Islet of Langerhans (tissue), 1 donor: ENCODE results near the gene NAA10.

Experiments
- FAIRE-seq: peaks from one replicate; lab custom pipeline; 2011; peaks lifted over from hg19 to GRCh38; lab: Jason Lieb, UNC

NAA10 gene

DNA sequence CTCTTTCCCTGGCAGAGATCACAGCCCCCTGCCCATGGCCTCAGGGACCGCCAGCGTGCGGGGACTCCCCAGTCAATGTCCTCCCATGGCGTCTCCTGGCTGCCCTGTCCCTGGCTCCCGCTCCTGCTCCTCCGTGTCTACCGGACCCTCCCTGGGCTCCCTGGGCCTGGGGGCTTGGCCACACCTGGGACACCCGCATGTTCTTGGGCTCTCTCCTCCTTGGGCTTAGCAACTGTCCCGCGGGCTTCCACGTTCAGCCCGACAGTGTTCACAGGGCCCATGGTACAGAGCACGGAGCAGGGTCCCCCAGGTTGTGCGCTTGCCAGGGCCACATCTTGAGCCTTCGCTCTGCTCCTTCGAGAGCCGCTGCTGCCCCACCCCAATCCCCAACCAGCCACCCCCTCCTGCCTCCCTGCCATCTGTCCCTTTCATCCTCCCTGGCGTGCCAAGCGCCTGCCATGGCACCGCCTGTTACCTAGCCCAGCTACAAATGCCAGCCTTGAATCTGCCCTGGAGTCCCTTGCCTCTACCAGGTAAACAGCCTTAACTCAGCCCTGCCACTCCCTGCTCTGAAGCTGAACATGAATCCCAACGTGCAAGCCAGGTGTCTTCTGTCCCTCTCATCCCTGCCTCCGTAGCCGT is 26.5 kb downstream of the NAA10 start:
- no peak for FAIRE-seq

DNA sequence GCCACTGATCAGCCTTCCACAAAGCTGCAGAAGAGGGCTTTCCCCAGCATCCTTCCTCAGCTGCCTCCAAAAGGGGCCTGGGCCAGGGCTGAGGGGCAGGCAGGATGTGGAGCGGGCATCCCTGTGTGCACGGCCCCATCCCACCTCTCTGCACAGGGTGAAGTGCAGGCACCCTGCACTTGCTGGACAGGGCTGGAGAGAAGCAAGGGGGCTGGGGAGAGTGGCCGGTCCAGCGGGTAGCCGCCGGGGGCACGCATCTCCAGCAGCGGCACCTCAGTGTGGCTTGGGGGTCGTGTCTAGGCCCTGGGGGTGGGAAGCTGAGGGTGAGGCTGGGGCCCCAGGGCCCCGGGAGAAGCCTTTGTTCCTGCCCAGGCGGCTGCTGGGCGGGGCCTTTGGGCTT is 27.4 kb downstream of the NAA10 start:
- no peak for FAIRE-seq

DNA sequence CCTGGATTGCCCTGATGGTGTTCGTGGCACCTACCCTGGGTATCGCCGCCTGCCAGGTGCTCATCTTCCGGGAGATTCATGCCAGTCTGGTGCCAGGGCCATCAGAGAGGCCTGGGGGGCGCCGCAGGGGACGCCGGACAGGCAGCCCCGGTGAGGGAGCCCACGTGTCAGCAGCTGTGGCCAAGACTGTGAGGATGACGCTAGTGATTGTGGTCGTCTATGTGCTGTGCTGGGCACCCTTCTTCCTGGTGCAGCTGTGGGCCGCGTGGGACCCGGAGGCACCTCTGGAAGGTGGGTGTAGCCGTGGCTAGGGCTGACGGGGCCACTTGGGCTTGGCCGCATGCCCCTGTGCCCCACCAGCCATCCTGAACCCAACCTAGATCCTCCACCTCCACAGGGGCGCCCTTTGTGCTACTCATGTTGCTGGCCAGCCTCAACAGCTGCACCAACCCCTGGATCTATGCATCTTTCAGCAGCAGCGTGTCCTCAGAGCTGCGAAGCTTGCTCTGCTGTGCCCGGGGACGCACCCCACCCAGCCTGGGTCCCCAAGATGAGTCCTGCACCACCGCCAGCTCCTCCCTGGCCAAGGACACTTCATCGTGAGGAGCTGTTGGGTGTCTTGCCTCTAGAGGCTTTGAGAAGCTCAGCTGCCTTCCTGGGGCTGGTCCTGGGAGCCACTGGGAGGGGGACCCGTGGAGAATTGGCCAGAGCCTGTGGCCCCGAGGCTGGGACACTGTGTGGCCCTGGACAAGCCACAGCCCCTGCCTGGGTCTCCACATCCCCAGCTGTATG is 28.5 kb downstream of the NAA10 start:
- no peak for FAIRE-seq

DNA sequence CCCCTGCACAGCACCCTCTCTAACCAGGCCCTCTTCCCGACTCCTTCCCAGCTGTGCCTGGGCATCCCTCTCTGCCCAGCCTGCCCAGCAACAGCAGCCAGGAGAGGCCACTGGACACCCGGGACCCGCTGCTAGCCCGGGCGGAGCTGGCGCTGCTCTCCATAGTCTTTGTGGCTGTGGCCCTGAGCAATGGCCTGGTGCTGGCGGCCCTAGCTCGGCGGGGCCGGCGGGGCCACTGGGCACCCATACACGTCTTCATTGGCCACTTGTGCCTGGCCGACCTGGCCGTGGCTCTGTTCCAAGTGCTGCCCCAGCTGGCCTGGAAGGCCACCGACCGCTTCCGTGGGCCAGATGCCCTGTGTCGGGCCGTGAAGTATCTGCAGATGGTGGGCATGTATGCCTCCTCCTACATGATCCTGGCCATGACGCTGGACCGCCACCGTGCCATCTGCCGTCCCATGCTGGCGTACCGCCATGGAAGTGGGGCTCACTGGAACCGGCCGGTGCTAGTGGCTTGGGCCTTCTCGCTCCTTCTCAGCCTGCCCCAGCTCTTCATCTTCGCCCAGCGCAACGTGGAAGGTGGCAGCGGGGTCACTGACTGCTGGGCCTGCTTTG is 29.2 kb downstream of the NAA10 start:
- no peak for FAIRE-seq

DNA sequence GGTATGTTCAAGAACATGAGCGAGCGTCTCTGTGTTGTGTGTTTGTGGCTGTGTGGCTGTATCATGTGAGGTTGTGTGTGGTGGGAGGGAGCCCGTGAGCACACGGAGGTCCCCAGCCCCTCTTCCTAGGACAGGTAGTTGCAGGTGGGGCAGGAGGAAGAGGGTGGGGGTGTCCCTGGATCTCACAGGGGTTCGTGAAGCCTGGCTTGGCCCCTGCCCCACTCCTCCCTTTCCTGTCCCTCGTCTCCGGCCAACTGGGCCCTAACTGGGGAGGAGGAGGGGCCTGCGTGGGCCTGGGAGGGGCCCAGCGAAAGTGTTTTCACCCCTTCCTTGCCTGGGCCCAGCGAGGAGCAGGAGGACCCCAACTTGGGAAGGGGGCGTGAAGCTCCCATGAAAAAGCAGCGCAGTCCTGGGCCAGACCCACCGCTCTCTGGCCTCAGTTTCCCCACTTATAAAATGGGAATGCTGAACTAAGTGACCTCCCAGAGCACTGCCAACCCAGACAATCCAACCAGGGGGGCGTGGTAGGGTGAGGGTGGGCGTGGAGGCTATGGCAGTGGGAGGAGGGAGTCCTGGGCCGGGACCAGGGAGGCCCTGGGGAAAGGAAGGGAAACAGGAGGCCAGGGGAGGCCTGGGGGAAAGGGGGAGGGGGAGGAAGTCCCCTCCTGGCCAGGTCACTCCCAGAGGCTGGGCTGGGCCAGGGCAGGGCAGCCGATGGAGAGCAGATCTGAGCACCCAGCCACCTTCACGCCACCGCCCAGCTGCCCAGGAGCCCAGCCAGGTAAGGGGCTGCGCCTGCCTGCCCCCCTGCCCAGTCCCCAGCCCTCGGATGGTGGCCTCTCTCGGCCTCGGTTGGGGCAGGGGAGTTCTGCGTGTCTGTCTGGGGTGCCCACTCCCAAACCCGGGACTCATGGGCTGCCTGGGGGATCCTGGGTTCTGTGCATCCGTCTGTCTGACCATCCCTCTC is 30.6 kb downstream of the NAA10 start, which contains the start of gene AVPR2:
AVPR2 (plus strand) TSS at position 683 of the 967 bp plus-strand sequence. CDS start 473 bp downstream, outside the sequence.
- FAIRE-seq = no peak

DNA sequence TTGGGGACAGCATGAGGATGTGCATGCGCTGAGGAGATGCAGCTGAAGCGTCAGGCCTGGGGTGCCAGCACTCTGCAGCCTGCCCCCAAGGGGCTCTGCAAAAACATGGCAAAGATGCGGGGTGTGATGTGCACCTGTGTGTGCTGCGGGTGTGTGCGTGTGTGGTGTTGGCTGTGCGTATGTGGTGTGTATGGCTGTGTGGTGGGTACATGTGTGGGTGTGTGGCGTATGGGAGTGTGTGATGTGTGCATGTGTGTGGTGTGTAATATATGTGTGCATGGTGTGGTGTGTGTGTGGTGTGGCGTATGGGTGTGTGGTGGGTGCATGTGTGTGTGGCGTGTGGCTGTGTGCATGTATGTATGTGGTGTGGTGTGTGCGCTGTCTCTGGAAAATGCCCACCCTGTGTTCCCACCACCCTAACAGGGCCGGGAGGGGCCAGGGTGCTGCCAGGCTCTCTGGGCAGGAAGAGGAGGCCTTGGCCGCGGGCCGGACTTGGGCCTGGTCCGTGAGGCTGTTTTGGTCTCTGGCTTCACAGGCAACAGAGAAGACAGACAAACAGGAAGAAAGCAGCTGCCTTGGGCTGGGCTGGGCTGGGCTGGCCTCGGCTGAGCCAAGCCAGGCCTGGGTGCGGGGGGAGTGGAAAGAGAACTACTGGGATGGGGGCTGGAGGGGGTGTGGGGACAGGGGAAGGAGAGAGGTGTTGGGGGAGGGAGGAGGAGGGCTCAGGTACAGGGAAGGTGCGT is 31.4 kb downstream of the NAA10 start:
- no peak for FAIRE-seq

DNA sequence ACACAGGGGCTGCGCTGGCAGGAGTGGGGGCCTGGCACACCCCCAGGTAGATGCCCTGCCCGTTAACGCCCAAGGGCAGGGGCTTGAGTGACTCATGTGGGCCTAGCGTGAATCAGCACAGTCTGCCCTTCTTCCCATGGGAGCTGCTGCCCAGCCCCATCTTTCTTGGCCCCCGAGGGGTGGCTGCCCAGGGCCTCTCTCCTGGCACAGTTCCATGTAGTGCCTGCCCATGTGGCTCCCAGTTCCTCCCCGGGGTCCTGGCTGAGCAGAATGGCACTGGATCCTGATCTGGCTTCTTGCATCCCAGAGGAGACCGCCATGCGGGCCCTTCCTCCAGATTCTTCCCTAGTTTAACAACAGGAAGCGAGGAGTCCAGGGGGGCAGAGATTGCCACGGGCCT is 32.5 kb downstream of the NAA10 start:
- FAIRE-seq = no peak

DNA sequence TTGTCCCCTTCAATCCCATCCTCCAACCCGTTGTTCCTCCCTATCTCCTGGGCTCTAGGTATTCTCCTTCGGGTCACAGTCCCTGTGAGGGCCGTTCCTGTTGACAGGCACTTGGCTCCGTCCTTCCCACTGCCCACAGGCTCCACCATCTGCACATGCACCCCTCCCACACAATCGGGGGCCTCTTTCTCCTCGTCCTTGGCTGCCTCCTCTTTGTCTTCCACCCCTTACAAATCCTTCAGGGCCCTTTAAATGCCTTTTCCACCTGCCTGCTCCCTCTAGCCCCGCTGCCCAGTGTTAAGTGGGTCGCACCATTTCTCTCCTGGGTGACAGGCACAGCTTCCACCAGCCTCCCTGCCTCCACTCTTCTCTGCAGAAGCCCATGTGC is 33.1 kb downstream of the NAA10 start:
- FAIRE-seq = no peak

DNA sequence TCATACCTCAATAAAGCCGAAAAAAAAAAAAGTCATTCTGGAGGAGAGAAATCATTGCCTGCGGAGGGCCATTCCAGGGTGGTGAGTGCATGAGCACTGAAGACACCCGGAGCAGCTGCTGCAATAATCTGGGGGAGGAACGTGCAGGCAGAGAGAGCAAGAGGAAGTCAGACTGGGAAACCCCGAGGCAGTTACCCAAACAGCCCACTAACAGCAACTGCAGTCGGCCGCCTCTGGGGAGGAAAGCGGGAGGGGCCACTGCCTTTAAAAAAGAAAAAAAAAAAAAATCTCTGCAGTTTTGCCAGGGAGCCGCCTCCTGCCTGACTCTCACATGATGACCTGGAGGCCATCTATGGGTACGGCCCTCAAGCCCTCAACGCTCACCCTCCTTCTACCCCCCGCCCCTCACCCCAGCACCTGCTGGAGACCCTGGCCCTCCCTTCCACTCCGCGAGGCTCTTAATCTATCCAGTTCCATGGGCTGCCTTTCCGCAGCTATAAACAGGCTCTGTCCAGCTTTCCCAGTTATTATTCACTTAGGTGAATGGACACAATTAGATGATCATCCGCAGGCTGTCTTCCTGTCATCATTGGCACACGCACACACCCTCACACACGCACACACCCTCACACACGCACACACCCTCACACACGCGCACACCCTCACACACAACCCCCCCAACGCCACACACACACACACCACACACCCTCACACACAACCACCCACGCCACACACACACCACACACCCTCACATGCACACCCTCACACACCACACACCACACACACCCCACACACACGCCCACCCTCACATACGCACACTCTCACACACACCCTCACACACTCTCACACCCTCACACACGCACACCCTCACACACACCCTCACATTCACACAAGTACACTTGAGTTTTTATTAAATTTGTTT is 33.7 kb downstream of the NAA10 start:
- FAIRE-seq = no peak

DNA sequence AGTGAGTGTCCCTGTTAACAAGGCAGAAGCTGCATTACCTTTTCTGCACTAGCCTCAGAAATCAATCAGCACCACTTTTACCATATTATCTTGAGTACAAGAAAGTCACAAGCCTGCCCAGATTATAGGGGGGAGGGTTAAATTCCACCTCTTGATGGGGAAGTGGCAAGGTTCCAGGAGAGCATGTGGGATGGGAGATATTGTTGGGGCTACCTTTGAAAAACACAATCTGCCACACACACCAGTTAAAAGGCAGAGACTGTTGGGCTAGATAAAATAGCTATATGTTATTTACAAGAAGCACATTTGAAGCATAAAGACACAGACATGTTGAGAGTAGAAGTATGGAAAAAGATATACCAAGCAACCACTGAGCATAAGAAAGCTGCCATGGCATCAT is 36.9 kb downstream of the NAA10 start:
- no peak for FAIRE-seq

DNA sequence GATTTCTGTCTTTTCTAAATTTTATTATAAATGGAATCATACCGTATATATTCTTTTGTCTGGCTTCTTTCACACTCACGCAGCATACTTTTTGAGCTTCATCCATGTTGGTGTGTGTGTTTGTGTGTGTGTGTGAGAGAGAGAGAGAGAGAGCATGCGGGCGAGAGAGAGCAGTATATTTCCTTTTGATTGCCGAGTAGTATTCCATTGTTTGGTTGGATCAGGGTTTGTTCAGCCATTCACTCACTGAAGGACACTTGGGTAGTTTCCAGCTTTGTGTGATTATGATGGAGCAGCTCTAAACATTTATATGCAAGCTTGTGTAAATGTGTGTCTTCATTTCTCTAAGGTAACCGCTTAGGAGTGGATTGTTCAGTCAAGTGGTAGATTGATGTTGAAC is 45.7 kb downstream of the NAA10 start:
- no peak for FAIRE-seq

DNA sequence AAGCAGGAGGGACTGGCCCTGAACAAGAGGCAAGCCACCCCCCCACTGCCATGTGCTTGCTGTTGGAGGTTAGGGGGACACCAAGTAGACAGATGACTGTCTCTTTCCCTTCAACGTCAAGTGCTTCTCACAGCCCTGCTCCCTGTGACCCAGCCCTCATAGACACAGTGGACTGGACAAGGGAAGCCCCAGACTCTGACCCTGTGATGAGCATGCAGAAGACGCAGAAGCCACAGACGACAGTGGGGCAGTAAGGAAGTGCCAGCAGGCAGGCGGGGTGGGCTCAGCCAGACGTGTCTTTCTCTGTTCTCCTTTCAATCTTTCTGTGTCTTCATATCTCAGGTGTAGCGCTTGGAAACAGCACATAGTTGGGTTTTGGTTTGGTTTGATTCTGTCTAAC is 46.5 kb downstream of the NAA10 start:
- FAIRE-seq = no peak

DNA sequence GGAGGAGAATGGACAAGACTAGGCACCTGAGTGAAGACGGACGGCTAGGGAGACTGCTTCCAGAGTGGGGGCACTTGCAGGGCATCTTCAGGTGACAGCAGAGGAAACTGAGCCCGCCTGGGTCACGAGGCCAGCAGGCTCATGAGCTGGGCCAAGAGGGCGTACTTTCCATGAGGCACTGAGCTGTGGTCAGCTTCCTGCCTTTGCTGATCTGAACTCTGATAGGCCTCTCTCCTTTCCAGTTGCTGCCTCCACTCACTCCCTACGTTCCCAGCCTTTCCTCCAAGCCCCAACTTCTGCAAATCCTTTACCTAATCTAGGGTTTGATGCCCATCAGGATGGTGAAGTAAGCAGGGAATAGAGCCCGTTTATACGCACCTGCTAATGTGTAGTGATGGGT is 47.5 kb downstream of the NAA10 start:
- FAIRE-seq = no peak

DNA sequence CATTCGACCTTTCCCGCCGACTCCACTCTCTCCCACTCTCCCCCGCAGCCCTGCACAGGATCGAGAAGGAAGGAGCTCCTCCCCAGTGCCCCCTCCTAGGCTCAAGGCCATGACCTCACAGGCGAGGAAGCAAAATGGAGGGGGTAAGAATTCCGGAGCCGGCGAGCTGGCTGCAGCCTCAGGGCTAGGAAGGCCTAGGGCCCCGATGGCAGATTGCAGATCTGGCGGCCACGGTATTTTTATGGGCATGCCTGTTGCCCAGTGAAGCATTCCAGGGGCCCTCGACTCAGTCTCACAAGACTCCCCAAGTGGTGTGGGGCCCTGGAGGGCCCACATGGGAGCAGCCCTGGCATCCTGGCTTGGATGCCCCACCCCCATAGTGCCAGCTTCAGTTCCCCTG is 47.9 kb downstream of the NAA10 start:
- FAIRE-seq = no peak

DNA sequence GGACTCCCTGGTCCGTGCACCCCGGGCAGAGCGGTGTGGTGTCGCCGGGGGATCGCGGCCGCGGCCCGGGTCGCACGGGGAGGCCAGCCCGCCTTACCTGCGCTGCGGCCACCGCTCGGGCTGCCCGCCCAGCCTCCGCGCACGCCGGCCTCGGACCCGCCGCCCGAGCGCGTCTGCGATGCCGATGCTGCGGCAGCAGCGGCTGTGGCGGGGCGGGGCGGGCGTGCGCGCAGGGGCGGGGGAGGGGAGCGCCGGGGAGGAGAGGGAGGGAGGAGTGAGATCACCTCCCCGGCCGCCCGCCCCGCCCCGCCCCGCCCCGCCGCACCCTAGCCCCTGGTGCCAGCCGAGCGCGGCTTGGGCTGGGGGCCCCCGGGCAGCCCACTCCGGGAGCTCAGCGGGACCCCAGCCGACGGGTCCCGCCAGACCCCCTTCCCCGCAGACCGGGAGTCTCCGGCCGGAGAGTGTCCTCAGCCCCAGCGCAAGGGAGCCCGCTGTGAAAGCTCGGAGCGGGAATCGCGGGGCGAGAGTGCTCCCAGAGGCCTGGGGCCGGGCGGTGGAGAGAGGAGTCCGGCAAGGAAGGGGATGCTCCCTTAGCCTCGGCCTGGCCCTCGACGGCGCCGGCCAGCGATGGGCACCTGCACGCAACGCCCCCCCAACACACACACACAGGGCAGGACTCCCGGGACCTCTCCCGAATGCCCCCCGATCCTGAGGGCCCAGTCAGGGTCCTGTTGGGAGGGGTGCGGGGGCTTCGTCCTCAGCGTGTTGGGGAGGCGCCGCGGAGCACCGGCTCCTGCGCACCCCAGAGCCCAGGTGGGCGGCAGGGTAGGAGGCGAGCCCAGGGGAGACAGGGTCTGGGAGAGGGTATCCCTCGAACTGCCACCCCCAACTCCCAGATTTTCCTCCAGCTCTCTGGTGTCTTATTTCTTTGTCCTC is 48.6 kb downstream of the NAA10 start, which contains the start of gene L1CAM:
L1CAM (minus strand) TSS at position 206 of the 936 bp plus-strand sequence. CDS start 10,337 bp downstream, outside the sequence.
- no peak for FAIRE-seq

DNA sequence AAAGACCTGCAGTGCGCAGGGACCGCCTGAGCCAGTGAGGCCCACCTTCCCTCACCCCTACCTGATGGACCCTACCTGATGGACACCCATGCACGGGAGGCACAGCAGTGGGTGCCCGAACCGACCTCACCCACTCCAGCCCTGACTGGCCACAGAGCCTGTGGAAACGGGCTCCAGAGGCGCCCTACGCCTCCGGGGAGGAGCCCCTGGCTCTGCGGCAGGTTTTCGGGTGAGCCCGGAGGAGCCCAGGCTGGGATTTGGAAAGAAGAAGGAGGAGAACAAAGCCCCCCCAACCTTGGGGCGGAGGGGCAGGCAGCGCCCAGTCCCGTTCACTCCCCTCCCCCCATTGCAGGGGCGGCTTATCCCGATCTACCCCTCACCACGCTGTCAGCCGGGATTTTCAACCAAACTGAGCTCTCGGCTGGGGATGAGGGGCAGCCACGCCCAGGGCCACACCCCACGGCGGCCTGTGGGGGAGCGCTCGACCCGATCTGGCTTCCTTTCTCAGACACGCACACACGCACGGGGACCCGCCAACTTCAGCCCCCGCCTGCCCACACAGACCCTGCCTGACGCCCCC is 49.5 kb downstream of the NAA10 start:
- no peak for FAIRE-seq

DNA sequence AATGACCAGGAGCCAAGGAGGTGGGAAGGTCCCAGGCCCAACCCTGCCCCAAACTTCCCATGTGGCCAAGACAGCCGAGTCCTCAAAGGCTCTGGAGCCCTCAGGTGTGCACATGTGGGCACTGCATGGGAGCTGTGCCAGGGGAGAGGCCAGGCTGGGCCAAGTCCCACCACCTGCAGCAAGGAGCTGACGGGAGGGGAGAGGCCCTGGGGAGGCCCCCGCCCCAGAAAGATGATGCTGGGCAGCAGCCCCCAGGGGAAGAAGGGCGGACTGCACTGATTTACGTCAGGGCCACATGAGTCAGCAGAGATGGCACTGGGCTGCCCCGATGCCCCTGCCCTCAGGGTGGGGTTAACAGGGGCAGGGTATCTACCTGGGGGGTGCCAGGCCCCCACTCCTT is 50.2 kb downstream of the NAA10 start:
- no peak for FAIRE-seq

DNA sequence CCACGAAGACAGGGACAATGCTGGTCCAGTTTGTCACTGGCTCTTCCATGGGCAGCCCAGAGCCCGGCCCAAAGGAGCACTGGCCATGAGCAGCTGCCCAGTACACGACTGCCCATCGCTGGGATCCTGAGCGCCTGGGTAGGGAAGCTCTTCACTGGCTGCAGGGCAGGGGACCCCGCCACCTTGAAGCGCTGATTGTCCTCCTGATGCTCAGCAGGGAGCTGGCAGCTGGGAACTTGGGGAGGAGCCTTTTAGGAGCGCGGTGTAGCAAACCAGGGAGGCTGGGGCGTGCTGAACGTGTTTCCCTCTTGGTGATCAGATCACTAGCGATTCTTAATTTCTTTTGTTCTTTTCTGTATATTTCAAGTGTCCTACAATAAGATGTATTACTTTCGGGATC is 50.7 kb downstream of the NAA10 start:
- no peak for FAIRE-seq
